Liver (tissue), 9 donors: ENCODE results near the gene RAB3GAP1. TPM values are rescaled to one million over a fixed set of nuclear protein-coding genes. Genes with fewer than 3 reads are reported as not detected.

ENCODE experiments used
- DNase-seq: peaks from one replicate; pipeline ENCODE4 v3.0.0-alpha.2; 2017; ENCODE audit warnings: low spot score
- H3K27ac ChIP-seq, 2 donors: one replicate each; pipeline ENCODE4 v1.7.0; 2013; ENCODE audit warnings: inconsistent platforms in 2 of 2, low read length in 2 of 2, control low read depth in 1 of 2, low read depth in 1 of 2, mild to moderate bottlenecking in 1 of 2
- H3K27me3 ChIP-seq, 4 donors: one replicate each; pipeline versions ENCODE4 v1.6.1 to v1.7.0; 2013; ENCODE audit warnings: low read length in 3 of 4, inconsistent platforms in 1 of 4, mild to moderate bottlenecking in 1 of 4, moderate library complexity in 1 of 4; ENCODE audit not compliant: control insufficient read depth in 4 of 4, insufficient read depth in 4 of 4
- H3K36me3 ChIP-seq, 4 donors: one replicate each; pipeline versions ENCODE4 v1.6.1 to v1.7.0; 2013; ENCODE audit warnings: low read length in 3 of 4, mild to moderate bottlenecking in 3 of 4, low read depth in 1 of 4, moderate library complexity in 1 of 4; ENCODE audit not compliant: control insufficient read depth in 4 of 4, insufficient read depth in 3 of 4
- H3K4me1 ChIP-seq, 4 donors: one replicate each; pipeline versions ENCODE4 v1.6.1 to v1.7.0; 2013; ENCODE audit warnings: low read length in 3 of 4, mild to moderate bottlenecking in 3 of 4, moderate library complexity in 1 of 4; ENCODE audit not compliant: control insufficient read depth in 4 of 4, insufficient read depth in 4 of 4
- H3K4me3 ChIP-seq, 3 donors: one replicate each; pipeline versions ENCODE4 v1.6.1 to v1.7.0; 2013; ENCODE audit warnings: low read length in 3 of 3, control low read depth in 1 of 3, low read depth in 1 of 3, mild to moderate bottlenecking in 1 of 3
- H3K9ac ChIP-seq, 2 donors: one replicate each; pipeline ENCODE4 v1.7.0; 2013; ENCODE audit warnings: low read length in 2 of 2, mild to moderate bottlenecking in 2 of 2, moderate library complexity in 2 of 2, control low read depth in 1 of 2, low read depth in 1 of 2
- H3K9me3 ChIP-seq, 4 donors: one replicate each; pipeline versions ENCODE4 v1.6.1 to v1.7.0; 2013; ENCODE audit warnings: low read length in 3 of 4; ENCODE audit not compliant: control insufficient read depth in 4 of 4
- ATF3 ChIP-seq: IDR thresholded peaks from 2 replicates; pipeline ENCODE4 v1.6.1; 2016; ENCODE audit warnings: antibody characterized with exemption
- EGR1 ChIP-seq, 2 donors: IDR thresholded peaks; 2 replicates each; pipeline ENCODE4 v1.6.1; 2016 to 2018; ENCODE audit warnings: antibody characterized with exemption in 2 of 2, low read depth in 2 of 2
- HNF4A ChIP-seq, 2 donors: conservative IDR thresholded peaks; 2 replicates each; pipeline ENCODE4 v1.6.1; 2016; ENCODE audit warnings: antibody characterized with exemption in 2 of 2, mild to moderate bottlenecking in 2 of 2
- RAD21 ChIP-seq, 2 donors: IDR thresholded peaks; 2 replicates each; pipeline ENCODE4 v1.6.1; 2016; ENCODE audit warnings: antibody characterized with exemption in 2 of 2, mild to moderate bottlenecking in 2 of 2
- RXRA ChIP-seq, 2 donors: IDR thresholded peaks; 2 replicates each; pipeline ENCODE4 v1.6.1; 2017 to 2018; ENCODE audit warnings: antibody characterized with exemption in 2 of 2, mild to moderate bottlenecking in 1 of 2
- SP1 ChIP-seq: IDR thresholded peaks from 2 replicates; pipeline ENCODE4 v1.6.1; 2018; ENCODE audit warnings: antibody characterized with exemption, mild to moderate bottlenecking
- WGBS: extraction: QIAGEN DNeasy Blood & Tissue Kit; methylation state at CpG from one replicate; pipeline ENCODE4 v1.1.7; 2013; 5-methylcytosine and 5-hydroxymethylcytosine counted together
- polyA plus RNA-seq, 2 donors: library from polyadenylated mRNA; stranded (reverse) in 1 of 2; unstranded in 1 of 2; fragments of 200-250 nt in 1 of 2; fragments of >200 nt in 1 of 2; fragmentation: Nextera tagmentation in 1 of 2; extraction: Ambion mirVana in 1 of 2; gene quantifications; one replicate each; pipeline versions ENCODE4 v1.2.1 to v1.2.3, GENCODE V29; 2013 to 2015
- total RNA-seq, 2 donors: library from RNA; depleted of rRNA; stranded (reverse); fragments of >200 nt; gene quantifications; one replicate each; pipeline ENCODE4 v1.2.3, GENCODE V29; 2014
- TF ChIP-seq, protein P1 (sequence below): IDR thresholded peaks from 2 replicates; pipeline ENCODE4 v1.6.1; 2016; ENCODE audit warnings: antibody characterized with exemption
- TF ChIP-seq, protein P2 (sequence below): IDR thresholded peaks from 2 replicates; pipeline ENCODE4 v1.6.1; 2016; ENCODE audit warnings: antibody characterized with exemption
- TF ChIP-seq, protein P3 (sequence below): fragments of 150-350 bp; IDR thresholded peaks from 2 replicates; pipeline ENCODE4 v1.5.1; 2017; ENCODE audit warnings: improper control_type of control experiment, low read depth, low read length; ENCODE audit not compliant: missing input control
- donor health status: healthy.
- donor health status: healthy.
- donor health status: healthy.
- donor health status: healthy.
- donor health status: healthy.

Gene RAB3GAP1
- total and polyA plus RNA-seq, 4 donors: 8.8 to 30.0 (median 15.1) TPM

- TF ChIP-seq, protein P1, sequence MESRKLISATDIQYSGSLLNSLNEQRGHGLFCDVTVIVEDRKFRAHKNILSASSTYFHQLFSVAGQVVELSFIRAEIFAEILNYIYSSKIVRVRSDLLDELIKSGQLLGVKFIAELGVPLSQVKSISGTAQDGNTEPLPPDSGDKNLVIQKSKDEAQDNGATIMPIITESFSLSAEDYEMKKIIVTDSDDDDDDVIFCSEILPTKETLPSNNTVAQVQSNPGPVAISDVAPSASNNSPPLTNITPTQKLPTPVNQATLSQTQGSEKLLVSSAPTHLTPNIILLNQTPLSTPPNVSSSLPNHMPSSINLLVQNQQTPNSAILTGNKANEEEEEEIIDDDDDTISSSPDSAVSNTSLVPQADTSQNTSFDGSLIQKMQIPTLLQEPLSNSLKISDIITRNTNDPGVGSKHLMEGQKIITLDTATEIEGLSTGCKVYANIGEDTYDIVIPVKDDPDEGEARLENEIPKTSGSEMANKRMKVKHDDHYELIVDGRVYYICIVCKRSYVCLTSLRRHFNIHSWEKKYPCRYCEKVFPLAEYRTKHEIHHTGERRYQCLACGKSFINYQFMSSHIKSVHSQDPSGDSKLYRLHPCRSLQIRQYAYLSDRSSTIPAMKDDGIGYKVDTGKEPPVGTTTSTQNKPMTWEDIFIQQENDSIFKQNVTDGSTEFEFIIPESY: no peak
- TF ChIP-seq ATF3: no peak
These were observed 14.6 kb downstream of the RAB3GAP1 start (continued) for GRCh38 chr2:135066710-135067109.

GRCh38 chr2:135072125-135072997, 20.3 kb downstream of the RAB3GAP1 start:
- TF ChIP-seq, protein P1: no peak
- TF ChIP-seq SP1 (no peak), RXRA (IDR thresholded peaks at IDR 0.05) (no peak), RAD21 (IDR thresholded peaks at IDR 0.05) (no peak)
- TF ChIP-seq, protein P2, sequence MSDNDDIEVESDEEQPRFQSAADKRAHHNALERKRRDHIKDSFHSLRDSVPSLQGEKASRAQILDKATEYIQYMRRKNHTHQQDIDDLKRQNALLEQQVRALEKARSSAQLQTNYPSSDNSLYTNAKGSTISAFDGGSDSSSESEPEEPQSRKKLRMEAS: no peak
- TF ChIP-seq, protein P3, sequence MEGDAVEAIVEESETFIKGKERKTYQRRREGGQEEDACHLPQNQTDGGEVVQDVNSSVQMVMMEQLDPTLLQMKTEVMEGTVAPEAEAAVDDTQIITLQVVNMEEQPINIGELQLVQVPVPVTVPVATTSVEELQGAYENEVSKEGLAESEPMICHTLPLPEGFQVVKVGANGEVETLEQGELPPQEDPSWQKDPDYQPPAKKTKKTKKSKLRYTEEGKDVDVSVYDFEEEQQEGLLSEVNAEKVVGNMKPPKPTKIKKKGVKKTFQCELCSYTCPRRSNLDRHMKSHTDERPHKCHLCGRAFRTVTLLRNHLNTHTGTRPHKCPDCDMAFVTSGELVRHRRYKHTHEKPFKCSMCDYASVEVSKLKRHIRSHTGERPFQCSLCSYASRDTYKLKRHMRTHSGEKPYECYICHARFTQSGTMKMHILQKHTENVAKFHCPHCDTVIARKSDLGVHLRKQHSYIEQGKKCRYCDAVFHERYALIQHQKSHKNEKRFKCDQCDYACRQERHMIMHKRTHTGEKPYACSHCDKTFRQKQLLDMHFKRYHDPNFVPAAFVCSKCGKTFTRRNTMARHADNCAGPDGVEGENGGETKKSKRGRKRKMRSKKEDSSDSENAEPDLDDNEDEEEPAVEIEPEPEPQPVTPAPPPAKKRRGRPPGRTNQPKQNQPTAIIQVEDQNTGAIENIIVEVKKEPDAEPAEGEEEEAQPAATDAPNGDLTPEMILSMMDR: no peak
- H3K9me3 ChIP-seq: peaks cover 0 to 2% (median 0%) of the 10 kb centered on the region in 4 donors
- 96% methylated on average over 3 of the region's 3 CpGs for WGBS
- H3K4me3 ChIP-seq: no peak overlapping the region
- H3K4me1 ChIP-seq: peaks cover 0 to 5% (median under 1%) of the 10 kb centered on the region in 4 donors
- no peak overlapping the region for H3K9ac ChIP-seq
- no peak overlapping the region for H3K27ac ChIP-seq
- no peaks in the 10 kb centered on the region for H3K27me3 ChIP-seq
- H3K36me3 ChIP-seq: peaks cover 0 to 3% (median 0%) of the 10 kb centered on the region in 4 donors
- DNase-seq: no peak

DNA sequence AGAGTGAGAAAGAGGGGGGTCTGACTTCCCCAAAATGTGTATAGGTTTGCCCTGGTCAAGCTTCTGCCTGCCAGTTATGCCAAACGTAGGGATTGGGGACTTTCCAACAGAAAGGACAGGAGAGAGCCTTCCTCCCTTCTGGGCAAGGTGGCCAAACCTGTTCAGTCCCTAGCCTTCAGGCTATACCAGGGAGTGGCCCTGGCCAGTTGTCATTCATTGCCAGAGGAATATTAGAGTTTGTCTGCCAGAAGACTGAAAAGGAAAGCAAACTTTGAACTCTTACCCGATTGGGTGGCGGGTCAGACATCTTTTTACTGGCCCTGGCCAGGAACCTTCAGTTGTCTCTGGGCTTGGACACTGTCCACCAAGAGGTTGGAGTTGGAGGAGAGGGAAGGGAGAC, 22.1 kb downstream of the RAB3GAP1 start:
- peaks cover 0 to 4% (median 0%) of the 10 kb centered on the region in 4 donors for H3K36me3 ChIP-seq
- no peak overlapping the region for H3K9ac ChIP-seq
- peaks cover 0 to 2% (median 0%) of the 10 kb centered on the region in 4 donors for H3K9me3 ChIP-seq
- TF ChIP-seq RAD21 (IDR thresholded peaks at IDR 0.05) (no peak), EGR1 (IDR thresholded peaks at IDR 0.05; ENCODE audit: low read depth in 2 of 2) (no peak), HNF4A (conservative IDR thresholded peaks at IDR 0.05) (peak in 1 of 2 donors; percentile 24)
- DNase-seq: no peak
- no peaks in the 10 kb centered on the region for H3K27me3 ChIP-seq
- no peak overlapping the region for H3K27ac ChIP-seq
- WGBS: 57% methylated on average over 3 of the region's 3 CpGs
- H3K4me3 ChIP-seq: no peak overlapping the region
- peaks cover 0 to 5% (median under 1%) of the 10 kb centered on the region in 4 donors for H3K4me1 ChIP-seq
